H54 (cell line): ENCODE measurements around the gene PRIMA1.

Source experiments
- DNase-seq: peaks from one replicate; pipeline ENCODE4 v3.0.0; 2011; ENCODE audit warnings: low spot score, mixed read lengths; ENCODE audit not compliant: insufficient read length
- FAIRE-seq: peaks from 3 replicates; lab custom pipeline; 2011; peaks lifted over from hg19 to GRCh38; lab: Jason Lieb, UNC
- POLR2A ChIP-seq: IDR thresholded peaks from 2 replicates; pipeline ENCODE4 v1.6.1; 2011; ENCODE audit warnings: low read depth, mild to moderate bottlenecking, low read length

PRIMA1 gene

GRCh38 chr14:93787465-93788292 lies 606 bp downstream of the PRIMA1 start:
- no peak for FAIRE-seq
- TF ChIP-seq POLR2A, result no peak
- DNase-seq, result no peak

- FAIRE-seq, result no peak
- no peak for TF ChIP-seq POLR2A
- no peak for DNase-seq
Observed at GRCh38 chr14:93785423-93785822, 2.9 kb downstream of the PRIMA1 start.

GRCh38 chr14:93784878-93785277 lies 3.4 kb downstream of the PRIMA1 start:
- FAIRE-seq (no peak), DNase-seq (no peak)
- TF ChIP-seq POLR2A, result no peak

- no peak for TF ChIP-seq POLR2A
- FAIRE-seq (no peak), DNase-seq (no peak)
Observed at GRCh38 chr14:93780813-93781400, 7.4 kb downstream of the PRIMA1 start.

- DNase-seq (no peak), FAIRE-seq (no peak)
- TF ChIP-seq POLR2A, result no peak
Observed at GRCh38 chr14:93778856-93779629, 9.2 kb downstream of the PRIMA1 start.

- FAIRE-seq, result no peak
- TF ChIP-seq POLR2A, result no peak
Observed at GRCh38 chr14:93778453-93778852, 9.8 kb downstream of the PRIMA1 start.

GRCh38 chr14:93775744-93776143 lies 12.5 kb downstream of the PRIMA1 start:
- DNase-seq, result no peak
- no peak for FAIRE-seq
- no peak for TF ChIP-seq POLR2A

More at GRCh38 chr14:93778453-93778852, 9.8 kb downstream of the PRIMA1 start:
- DNase-seq, result no peak

GRCh38 chr14:93775158-93775557 lies 13.1 kb downstream of the PRIMA1 start:
- no peak for FAIRE-seq
- DNase-seq, result no peak
- TF ChIP-seq POLR2A, result no peak

GRCh38 chr14:93772263-93772662 lies 16.0 kb downstream of the PRIMA1 start:
- TF ChIP-seq POLR2A, result no peak
- DNase-seq, result no peak
- no peak for FAIRE-seq

GRCh38 chr14:93765970-93766369 lies 22.3 kb downstream of the PRIMA1 start:
- no peak for TF ChIP-seq POLR2A
- FAIRE-seq, result no peak
- no peak for DNase-seq

- TF ChIP-seq POLR2A, result no peak
- FAIRE-seq, result no peak
- DNase-seq, result no peak
Observed at GRCh38 chr14:93765155-93765554, 23.1 kb downstream of the PRIMA1 start.

- TF ChIP-seq POLR2A, result no peak
- no peak for DNase-seq
- no peak for FAIRE-seq
Observed at GRCh38 chr14:93764211-93764659, 24.1 kb downstream of the PRIMA1 start.

GRCh38 chr14:93759719-93760307 lies 28.5 kb downstream of the PRIMA1 start:
- TF ChIP-seq POLR2A, result no peak
- FAIRE-seq (no peak), DNase-seq (no peak)

- DNase-seq (no peak), FAIRE-seq (no peak)
- TF ChIP-seq POLR2A, result no peak
Observed at GRCh38 chr14:93757206-93757605, 31.1 kb downstream of the PRIMA1 start.
